ENCODE data around the gene TOB2.

Gene TOB2

DNA sequence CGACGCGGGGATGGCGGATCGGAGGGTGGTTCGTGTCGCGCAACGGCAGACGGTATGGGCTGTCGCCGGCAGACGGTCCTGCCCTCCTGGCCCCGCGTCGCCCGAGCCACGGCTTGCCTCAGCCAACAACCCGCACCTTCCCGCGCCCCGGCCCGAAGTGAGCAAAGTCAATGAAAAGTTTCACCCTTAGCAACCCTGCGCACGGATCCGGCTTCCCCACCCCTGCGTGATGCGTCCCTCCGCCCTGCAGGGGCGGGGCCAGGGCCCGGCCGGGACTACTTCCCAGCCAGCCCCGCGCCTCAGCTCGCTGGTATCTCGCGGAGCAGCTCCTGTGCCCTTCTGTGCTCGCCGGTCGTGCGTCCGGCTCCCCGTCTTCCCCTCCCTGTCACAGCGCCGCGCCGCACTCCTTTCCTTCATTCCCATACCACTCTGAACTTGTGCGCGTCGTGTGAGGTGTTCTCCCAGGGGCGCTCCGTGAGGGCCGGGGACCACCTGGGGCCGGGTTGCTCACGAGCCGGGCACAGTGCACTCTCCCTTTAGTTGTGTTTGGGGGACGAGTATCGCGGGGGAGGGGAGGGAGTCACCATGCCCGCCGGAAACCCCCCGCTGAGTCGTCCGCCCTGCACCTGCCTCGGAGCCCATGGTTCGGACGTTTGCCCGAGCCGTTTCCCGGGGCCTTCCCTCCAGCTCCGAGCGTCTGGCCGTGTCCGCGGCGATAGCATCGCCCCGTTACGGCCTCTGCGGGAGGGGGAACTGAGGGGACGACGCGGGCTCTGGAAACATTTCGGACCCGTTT, at the start of gene TOB2:
Gene TOB2, minus strand, starts transcription at position 163 of the 796 bp plus-strand sequence. CDS start 9,456 bp downstream, outside the sequence.
- Histone ChIP-seq H3K36me3 (ENCODE audit: control insufficient read depth, low read depth, low read length) (peaks cover 6% of the 10 kb centered on the region), H3K27ac (ENCODE audit: low read length) (peak within 1 kb of the TSS; percentile 86), H3K9me3 (ENCODE audit: control insufficient read depth, low read depth, low read length) (no peaks in the 10 kb centered on the region), H3K4me1 (ENCODE audit: control insufficient read depth, low read depth, low read length) (no peaks in the 10 kb centered on the region), H3K4me3 (ENCODE audit: low read length) (peak within 1 kb of the TSS; percentile 92), H3K9ac (ENCODE audit: low read length) (peak within 1 kb of the TSS; percentile 99), H3K27me3 (ENCODE audit: control insufficient read depth, insufficient read depth, low read length) (no peaks in the 10 kb centered on the region)

DNA sequence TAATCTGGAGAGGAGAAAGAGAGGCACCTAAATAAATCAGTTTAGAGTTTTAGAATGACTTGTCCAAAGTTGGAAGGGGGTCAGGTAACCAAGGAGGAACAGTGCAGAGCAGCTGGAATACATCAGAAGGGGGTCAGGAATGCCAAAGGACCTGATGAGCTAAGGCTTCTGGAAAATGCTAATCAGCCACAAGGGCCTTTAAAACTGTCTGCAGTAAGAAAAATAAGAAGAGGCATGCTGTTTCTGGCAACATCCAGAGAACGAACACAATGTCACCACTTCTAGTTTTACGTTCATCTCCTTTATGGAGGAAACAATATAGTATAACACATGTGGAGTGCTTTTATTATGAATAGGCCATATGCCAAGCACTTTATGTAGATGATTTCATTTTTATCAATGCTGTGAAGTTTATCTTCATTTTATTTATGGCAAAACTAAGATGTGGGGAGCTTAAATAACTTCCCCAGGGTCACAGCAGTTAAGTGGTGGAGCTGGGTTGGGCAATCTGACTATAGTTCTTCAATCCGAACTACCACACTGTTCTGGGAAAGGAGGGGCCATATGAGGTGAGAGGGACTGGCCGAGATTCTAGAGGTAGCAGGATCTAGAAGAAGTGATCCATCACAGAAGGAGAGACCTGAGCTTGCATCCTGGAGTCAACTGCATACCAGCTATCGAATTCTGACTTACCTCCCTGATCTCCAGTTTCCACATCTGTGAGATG, 44.9 kb upstream of the TOB2 start:
- no peak overlapping the region for H3K27ac ChIP-seq (ENCODE audit: low read length)
- no peak overlapping the region for H3K4me3 ChIP-seq (ENCODE audit: low read length)
- H3K27me3 ChIP-seq (ENCODE audit: control insufficient read depth, insufficient read depth, low read length), result no peaks in the 10 kb centered on the region
- H3K4me1 ChIP-seq (ENCODE audit: control insufficient read depth, low read depth, low read length), result peaks cover 38% of the 10 kb centered on the region
- no peaks in the 10 kb centered on the region for H3K36me3 ChIP-seq (ENCODE audit: control insufficient read depth, low read depth, low read length)
- no peaks in the 10 kb centered on the region for H3K9me3 ChIP-seq (ENCODE audit: control insufficient read depth, low read depth, low read length)
- no peak overlapping the region for H3K9ac ChIP-seq (ENCODE audit: low read length)

DNA sequence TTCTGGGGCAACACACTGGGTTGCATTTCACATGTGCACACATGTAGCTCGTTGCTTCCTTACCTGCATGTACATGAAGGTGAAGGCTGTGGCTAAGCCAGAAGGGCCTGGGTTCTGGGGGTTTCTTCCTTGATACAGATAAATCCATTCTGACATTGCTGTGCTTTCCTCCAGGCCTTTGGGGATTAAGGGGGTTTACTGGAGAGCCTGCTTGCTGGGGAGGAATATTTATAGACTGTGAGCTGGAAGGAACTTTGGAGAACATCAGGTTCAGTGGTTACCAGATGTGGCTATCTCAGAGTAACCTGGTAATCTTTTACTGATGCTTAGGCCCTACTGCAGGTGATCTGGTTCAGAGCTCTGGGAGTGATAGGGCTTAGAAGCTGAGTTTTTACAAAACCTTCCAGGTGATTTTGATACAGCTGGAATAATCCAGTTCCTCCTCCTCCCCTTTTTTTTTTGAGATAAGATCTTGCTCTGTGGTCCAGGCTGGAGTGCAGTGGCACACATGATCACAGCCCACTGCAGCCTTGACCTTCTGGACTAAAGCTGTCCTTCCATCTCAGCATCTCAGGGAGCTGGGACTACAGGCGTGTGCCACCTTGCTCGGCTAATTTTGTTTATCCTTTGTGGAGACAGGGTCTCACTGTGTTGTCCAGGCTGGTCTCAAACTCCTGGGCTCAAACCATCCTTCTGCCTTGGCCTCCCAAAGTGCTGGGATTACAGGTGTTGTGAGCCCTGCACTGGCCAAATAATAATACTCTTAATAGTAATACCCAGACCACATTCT, 42.2 kb upstream of the TOB2 start:
- H3K36me3 ChIP-seq (ENCODE audit: control insufficient read depth, low read depth, low read length), result no peaks in the 10 kb centered on the region
- H3K27me3 ChIP-seq (ENCODE audit: control insufficient read depth, insufficient read depth, low read length), result no peaks in the 10 kb centered on the region
- no peaks in the 10 kb centered on the region for H3K9me3 ChIP-seq (ENCODE audit: control insufficient read depth, low read depth, low read length)
- H3K27ac ChIP-seq (ENCODE audit: low read length), result no peak overlapping the region
- peaks cover 38% of the 10 kb centered on the region for H3K4me1 ChIP-seq (ENCODE audit: control insufficient read depth, low read depth, low read length)
- H3K4me3 ChIP-seq (ENCODE audit: low read length), result no peak overlapping the region
- no peak overlapping the region for H3K9ac ChIP-seq (ENCODE audit: low read length)

DNA sequence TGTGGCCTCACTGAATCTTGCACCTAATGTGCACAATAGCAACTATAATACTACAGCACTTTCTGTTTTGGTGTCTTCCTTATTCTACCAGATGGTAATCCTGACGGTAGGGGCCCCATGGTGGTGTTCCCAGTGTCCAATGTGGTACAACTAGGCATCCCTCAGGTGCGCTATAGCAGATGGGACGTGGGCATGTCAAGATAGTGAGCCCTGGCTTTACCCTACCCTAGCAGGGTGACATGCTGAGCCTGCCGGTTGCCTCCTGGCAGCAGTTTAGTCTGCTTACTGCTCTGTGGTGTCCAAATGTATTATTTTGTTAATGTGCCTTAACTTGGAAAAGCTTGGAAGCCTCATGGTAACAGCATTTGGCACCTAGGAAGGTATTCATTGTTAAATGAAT, 41.5 kb upstream of the TOB2 start:
- Histone ChIP-seq H3K36me3 (ENCODE audit: control insufficient read depth, low read depth, low read length) (no peaks in the 10 kb centered on the region), H3K27me3 (ENCODE audit: control insufficient read depth, insufficient read depth, low read length) (no peaks in the 10 kb centered on the region), H3K27ac (ENCODE audit: low read length) (no peak overlapping the region), H3K9me3 (ENCODE audit: control insufficient read depth, low read depth, low read length) (no peaks in the 10 kb centered on the region), H3K9ac (ENCODE audit: low read length) (no peak overlapping the region), H3K4me1 (ENCODE audit: control insufficient read depth, low read depth, low read length) (peaks cover 39% of the 10 kb centered on the region), H3K4me3 (ENCODE audit: low read length) (no peak overlapping the region)

DNA sequence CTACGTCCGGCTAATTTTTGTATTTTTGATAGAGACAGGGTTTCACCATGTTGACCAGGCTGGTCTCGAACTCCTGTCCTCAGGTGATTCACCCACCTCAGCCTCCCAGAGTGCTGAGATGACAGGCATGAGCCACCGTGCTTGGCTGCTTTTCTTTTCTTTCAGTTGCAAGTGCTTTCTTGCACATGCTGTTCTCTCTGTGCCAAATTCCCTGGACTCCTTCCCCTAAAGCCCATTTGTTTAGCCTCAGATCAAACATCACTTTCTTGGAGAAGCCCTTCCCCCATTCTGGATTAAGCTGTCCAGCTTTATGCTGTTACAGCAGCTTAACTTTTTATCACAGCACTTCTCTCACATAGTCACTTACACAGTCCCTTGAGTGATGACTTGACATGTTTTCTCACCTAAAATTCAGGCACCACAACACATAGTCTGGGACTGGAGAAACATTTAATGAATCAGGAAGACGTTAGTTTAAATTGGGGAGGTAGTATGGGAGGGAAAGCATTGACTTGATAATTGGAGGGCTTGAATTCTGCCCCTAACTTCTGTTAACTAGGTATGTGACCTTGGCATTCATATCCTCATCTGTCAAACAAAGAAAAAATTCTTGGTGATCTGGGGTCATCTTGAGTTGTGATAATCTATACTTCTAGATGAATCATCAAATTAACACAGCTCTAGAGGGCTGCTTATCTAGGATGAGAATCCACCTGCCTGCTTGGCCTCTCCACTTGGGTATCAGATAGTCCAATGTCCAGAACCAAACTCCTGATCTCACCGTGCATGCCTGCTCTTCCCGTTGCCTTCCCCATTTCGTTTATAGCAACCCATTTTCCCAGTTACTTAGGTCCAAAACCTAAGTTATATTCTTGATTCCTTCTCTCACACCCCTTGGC, 40.7 kb upstream of the TOB2 start:
- no peaks in the 10 kb centered on the region for H3K36me3 ChIP-seq (ENCODE audit: control insufficient read depth, low read depth, low read length)

DNA sequence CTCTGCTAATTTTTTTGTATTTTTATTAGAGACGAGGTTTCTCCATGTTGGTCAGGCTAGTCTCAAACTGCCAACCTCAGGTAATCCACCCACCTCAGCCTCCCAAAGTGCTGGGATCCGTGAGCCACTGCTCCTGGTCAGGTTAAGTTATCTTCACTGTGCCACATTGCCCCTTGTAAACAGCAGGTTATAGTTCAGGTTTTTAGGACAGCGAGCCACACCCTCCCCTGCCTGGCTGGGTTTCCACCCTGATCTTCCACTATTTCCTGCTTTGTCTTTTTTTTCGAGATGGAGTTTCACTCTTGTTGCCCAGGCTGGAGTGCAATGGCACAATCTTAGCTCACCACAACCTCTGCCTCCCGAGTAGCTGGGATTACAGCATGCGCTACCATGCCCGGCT, 38.4 kb upstream of the TOB2 start:
- Histone ChIP-seq H3K9me3 (ENCODE audit: control insufficient read depth, low read depth, low read length) (no peaks in the 10 kb centered on the region), H3K27me3 (ENCODE audit: control insufficient read depth, insufficient read depth, low read length) (no peaks in the 10 kb centered on the region), H3K27ac (ENCODE audit: low read length) (no peak overlapping the region), H3K36me3 (ENCODE audit: control insufficient read depth, low read depth, low read length) (no peaks in the 10 kb centered on the region), H3K9ac (ENCODE audit: low read length) (no peak overlapping the region), H3K4me3 (ENCODE audit: low read length) (no peak overlapping the region), H3K4me1 (ENCODE audit: control insufficient read depth, low read depth, low read length) (peaks cover 53% of the 10 kb centered on the region)

More for the DNA sequence above, 40.7 kb upstream of the TOB2 start:
- Histone ChIP-seq H3K4me1 (ENCODE audit: control insufficient read depth, low read depth, low read length) (peaks cover 47% of the 10 kb centered on the region), H3K9ac (ENCODE audit: low read length) (no peak overlapping the region), H3K27me3 (ENCODE audit: control insufficient read depth, insufficient read depth, low read length) (no peaks in the 10 kb centered on the region), H3K4me3 (ENCODE audit: low read length) (no peak overlapping the region), H3K27ac (ENCODE audit: low read length) (no peak overlapping the region), H3K9me3 (ENCODE audit: control insufficient read depth, low read depth, low read length) (no peaks in the 10 kb centered on the region)

GRCh38 chr22:41482319-41482935, 35.8 kb upstream of the TOB2 start:
- H3K4me1 ChIP-seq (ENCODE audit: control insufficient read depth, low read depth, low read length), result peaks cover 45% of the 10 kb centered on the region
- H3K4me3 ChIP-seq (ENCODE audit: low read length), result peak overlapping the region; percentile 12

GRCh38 chr22:41481925-41482318, 35.3 kb upstream of the TOB2 start:
- H3K9ac ChIP-seq (ENCODE audit: low read length), result no peak overlapping the region
- H3K27ac ChIP-seq (ENCODE audit: low read length), result peak overlapping the region; percentile 62
- peaks cover 41% of the 10 kb centered on the region for H3K4me1 ChIP-seq (ENCODE audit: control insufficient read depth, low read depth, low read length)
- no peaks in the 10 kb centered on the region for H3K9me3 ChIP-seq (ENCODE audit: control insufficient read depth, low read depth, low read length)
- H3K27me3 ChIP-seq (ENCODE audit: control insufficient read depth, insufficient read depth, low read length), result no peaks in the 10 kb centered on the region
- peak overlapping the region; percentile 12 for H3K4me3 ChIP-seq (ENCODE audit: low read length)
- no peaks in the 10 kb centered on the region for H3K36me3 ChIP-seq (ENCODE audit: control insufficient read depth, low read depth, low read length)

More at GRCh38 chr22:41482319-41482935, 35.8 kb upstream of the TOB2 start:
- H3K36me3 ChIP-seq (ENCODE audit: control insufficient read depth, low read depth, low read length), result no peaks in the 10 kb centered on the region
- peak overlapping the region; percentile 62 for H3K27ac ChIP-seq (ENCODE audit: low read length)
- H3K9me3 ChIP-seq (ENCODE audit: control insufficient read depth, low read depth, low read length), result no peaks in the 10 kb centered on the region
- no peaks in the 10 kb centered on the region for H3K27me3 ChIP-seq (ENCODE audit: control insufficient read depth, insufficient read depth, low read length)
- H3K9ac ChIP-seq (ENCODE audit: low read length), result no peak overlapping the region

- Histone ChIP-seq H3K9me3 (ENCODE audit: control insufficient read depth, low read depth, low read length) (no peaks in the 10 kb centered on the region), H3K27me3 (ENCODE audit: control insufficient read depth, insufficient read depth, low read length) (no peaks in the 10 kb centered on the region), H3K36me3 (ENCODE audit: control insufficient read depth, low read depth, low read length) (no peaks in the 10 kb centered on the region), H3K4me3 (ENCODE audit: low read length) (peak overlapping the region; percentile 12), H3K27ac (ENCODE audit: low read length) (peak overlapping the region; percentile 2), H3K9ac (ENCODE audit: low read length) (no peak overlapping the region), H3K4me1 (ENCODE audit: control insufficient read depth, low read depth, low read length) (peaks cover 41% of the 10 kb centered on the region)
Observed at GRCh38 chr22:41481131-41481830, 34.7 kb upstream of the TOB2 start.

DNA sequence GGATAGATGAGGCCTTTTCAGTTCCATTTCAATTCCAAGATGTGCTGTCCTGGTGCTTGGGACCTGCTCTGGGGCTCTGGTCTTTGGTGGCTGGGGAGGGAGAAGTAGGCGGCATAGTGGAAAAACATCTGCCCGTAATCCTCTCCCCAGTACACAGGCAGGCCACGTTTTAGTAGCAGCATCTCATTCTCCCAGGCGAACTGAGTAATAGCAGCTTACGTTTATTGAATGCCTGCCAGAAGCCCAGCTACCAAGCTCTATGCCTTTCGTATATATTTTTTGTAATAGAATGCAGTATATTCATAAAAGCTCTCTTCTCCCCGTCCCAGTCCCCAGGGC, 33.8 kb upstream of the TOB2 start:
- no peaks in the 10 kb centered on the region for H3K9me3 ChIP-seq (ENCODE audit: control insufficient read depth, low read depth, low read length)
- H3K27ac ChIP-seq (ENCODE audit: low read length), result no peak overlapping the region
- H3K4me1 ChIP-seq (ENCODE audit: control insufficient read depth, low read depth, low read length), result peaks cover 41% of the 10 kb centered on the region
- no peaks in the 10 kb centered on the region for H3K27me3 ChIP-seq (ENCODE audit: control insufficient read depth, insufficient read depth, low read length)
- no peak overlapping the region for H3K4me3 ChIP-seq (ENCODE audit: low read length)
- no peak overlapping the region for H3K9ac ChIP-seq (ENCODE audit: low read length)
- no peaks in the 10 kb centered on the region for H3K36me3 ChIP-seq (ENCODE audit: control insufficient read depth, low read depth, low read length)
